ENCODE data around the gene EIF4E3.

The EIF4E3 gene

DNA sequence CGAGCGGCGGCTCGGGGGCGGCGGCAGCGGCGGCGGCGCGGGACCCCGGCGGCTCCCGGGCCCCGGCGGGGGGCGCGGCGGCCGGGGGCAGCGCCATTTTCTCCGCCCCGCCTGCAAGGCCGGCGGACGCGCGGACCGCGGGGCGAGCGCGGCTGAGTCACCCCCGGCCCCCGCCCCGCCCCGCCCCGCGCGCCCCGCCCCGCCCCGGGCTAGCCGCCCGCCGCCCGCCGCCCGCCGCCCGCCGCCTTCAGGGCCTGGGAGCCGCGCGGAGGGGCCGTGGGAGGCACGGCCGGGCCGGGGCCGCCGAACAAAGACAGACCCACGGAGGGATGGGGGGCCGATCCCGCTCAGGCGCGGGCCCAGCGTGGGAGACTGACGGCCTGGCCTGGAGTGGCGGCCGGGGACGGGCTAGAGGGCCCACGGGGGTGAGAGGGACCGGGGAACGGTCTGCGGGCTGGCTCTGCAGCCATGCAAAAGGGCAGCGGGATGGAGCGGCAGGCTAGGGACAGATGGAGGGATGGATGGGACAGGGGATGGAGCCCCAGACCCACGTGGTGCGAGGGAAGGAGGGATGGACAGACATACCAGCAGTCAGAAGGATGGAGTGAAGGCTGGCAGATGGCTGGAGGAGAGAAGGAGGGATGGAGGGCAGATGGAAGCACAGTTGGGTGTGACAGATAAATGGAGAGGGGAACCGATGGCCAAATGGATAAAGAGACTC is at the start of gene EIF4E3:
Gene EIF4E3 (minus strand): TSS at position 132 of the 721 bp plus-strand sequence. CDS start 35 bp downstream, at position 97.
- DNase-seq = peak; percentile 66 to 67

DNA sequence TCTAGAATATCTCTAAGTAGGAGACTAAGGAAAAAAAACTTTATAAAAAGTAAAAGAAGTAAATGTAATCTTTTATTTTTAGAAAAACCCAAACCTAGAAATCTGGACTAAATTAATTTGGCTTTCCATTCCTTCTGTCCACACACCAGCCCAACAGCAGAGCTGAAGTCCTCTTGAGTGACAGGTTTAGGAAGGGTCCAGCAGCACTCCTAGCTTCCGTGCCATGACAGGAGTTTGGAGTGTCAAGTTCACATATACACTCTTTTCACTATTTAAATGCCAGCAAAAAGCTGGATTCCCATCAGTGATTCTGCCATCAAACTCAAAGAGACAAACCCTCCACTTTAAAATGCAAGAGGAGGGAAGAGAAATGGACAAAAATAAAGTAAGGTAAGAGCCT is 46.7 kb upstream of the EIF4E3 start:
- no peak for DNase-seq

DNA sequence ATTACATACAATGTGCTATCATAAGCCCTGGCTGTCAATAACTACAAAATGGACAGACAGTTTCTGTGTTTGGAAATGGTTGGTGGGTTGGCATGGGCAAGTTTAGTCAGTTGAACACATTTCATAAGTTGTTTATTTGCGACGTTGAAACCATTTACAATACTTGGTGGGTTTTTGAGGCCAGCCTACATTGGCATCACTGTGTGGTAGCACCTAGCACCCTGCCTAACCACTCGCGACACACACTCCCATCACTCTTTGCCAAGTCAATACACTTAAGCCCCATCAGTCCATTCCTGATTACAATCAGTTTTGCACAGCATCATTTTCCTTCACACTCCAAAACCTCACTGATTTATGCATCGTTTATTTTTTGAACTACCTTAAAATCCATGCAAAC is 45.9 kb upstream of the EIF4E3 start:
- no peak for DNase-seq

DNA sequence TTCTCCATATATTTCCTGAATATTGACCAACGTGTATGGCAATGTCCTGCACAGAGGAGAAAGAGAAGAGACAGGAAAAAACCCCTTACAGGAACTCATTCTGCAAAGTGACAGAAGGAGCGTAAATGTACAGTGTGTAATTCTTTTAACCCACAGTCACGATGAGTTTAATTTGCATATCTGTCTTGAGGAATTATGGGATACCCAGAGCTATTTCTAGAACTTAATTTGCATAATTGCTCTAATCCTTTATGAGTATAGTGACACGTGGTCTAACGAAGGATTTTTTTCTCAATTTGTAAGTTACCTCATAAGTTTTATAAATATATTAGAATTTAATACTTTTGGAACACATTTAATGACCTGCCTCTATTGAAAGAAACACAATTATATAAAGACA is 38.2 kb upstream of the EIF4E3 start:
- peak; percentile 37 to 70 for DNase-seq

DNA sequence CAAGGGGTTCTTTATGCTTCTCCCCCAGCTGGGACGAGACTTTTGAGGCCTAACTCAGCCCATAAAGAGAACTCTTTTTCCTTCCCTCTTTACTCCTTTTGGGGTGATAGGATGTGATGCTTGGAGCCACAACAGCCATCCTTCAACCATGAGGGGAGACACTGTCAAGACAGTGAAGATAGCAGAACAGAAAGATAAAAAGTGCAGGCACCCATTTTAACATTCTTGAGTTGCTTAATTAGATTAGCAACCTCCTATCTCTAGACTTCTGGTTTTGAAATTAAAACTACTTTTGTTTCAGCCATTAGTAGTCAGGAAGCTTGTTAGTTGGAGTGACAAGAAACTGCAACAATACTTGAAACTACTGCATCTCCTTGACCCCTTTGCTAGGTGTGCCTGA is 34.9 kb upstream of the EIF4E3 start:
- no peak for DNase-seq

DNA sequence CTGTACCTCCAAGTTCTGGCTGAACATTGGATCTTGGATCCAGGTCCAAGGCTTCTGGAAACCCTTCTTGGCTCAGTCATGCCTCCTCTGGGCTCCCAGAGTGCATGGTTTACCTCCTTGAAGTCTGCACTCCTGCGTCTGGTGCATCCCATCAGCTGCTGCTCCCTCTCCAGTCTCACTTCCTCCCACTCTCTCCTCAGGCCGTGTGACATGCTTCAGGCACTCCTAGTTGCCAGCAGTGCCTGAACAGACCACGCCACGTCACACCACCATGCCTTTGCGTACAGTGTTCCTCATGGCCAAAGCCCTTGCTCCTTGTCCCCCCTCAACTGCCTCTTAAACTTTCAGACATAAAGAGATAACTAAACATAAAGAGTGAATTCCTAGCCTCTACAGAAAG is 34.2 kb upstream of the EIF4E3 start:
- DNase-seq = no peak

DNA sequence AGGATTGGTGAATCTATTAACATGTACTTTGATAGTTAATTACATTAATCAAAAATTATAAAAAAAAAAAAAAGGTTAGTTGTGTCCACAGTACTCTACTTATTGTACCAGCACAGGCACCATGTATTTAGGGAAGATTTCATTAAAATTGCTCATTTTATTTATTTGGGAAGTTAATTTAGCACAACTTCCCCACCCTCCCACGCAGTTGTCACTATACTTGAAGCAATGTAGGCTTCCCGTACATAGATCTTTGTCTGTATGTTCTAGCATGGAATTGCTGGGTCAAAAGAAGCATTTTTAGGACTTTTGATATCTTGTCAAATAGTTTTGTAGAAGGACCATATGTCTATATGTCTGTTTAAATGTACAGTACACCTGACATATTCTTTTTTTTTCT is 32.9 kb upstream of the EIF4E3 start:
- DNase-seq = no peak

DNA sequence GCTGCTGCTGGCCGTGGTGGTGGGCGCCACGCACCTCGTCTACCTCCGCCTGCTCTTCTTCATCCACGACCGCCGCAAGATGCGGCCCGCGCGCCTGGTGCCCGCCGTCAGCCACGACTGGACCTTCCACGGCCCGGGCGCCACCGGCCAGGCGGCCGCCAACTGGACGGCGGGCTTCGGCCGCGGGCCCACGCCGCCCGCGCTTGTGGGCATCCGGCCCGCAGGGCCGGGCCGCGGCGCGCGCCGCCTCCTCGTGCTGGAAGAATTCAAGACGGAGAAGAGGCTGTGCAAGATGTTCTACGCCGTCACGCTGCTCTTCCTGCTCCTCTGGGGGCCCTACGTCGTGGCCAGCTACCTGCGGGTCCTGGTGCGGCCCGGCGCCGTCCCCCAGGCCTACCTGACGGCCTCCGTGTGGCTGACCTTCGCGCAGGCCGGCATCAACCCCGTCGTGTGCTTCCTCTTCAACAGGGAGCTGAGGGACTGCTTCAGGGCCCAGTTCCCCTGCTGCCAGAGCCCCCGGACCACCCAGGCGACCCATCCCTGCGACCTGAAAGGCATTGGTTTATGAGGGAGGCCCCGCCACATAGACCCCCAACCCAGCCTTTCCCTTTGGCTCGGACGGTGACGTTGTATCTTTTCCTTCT is 29.5 kb upstream of the EIF4E3 start:
- DNase-seq = peak in 1 of 2 experiments; percentile 31

DNA sequence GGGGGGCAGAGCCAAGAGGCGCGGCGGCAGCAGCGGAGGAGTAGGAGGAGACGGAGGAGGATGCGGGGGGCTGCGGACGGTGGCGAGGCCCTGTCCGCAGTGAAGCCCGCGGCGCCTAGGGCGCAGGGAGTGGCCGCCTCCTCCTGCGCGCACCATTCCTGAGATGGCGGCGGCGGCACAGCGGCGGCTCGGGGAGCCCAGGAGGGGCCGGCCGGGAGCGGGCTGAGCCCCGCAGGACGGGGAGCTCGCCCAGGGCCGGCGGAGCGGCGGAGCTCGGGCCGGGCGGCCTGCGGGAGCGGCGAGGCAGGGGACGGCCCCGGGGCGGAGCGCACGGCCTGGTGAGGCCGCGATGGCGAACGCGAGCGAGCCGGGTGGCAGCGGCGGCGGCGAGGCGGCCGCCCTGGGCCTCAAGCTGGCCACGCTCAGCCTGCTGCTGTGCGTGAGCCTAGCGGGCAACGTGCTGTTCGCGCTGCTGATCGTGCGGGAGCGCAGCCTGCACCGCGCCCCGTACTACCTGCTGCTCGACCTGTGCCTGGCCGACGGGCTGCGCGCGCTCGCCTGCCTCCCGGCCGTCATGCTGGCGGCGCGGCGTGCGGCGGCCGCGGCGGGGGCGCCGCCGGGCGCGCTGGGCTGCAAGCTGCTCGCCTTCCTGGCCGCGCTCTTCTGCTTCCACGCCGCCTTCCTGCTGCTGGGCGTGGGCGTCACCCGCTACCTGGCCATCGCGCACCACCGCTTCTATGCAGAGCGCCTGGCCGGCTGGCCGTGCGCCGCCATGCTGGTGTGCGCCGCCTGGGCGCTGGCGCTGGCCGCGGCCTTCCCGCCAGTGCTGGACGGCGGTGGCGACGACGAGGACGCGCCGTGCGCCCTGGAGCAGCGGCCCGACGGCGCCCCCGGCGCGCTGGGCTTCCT is 28.8 kb upstream of the EIF4E3 start, which contains the start of gene GPR27:
Gene GPR27 (plus strand): TSS at position 155 of the 909 bp plus-strand sequence. CDS start 195 bp downstream, at position 350.
- peak in 1 of 2 experiments; percentile 22 for DNase-seq

DNA sequence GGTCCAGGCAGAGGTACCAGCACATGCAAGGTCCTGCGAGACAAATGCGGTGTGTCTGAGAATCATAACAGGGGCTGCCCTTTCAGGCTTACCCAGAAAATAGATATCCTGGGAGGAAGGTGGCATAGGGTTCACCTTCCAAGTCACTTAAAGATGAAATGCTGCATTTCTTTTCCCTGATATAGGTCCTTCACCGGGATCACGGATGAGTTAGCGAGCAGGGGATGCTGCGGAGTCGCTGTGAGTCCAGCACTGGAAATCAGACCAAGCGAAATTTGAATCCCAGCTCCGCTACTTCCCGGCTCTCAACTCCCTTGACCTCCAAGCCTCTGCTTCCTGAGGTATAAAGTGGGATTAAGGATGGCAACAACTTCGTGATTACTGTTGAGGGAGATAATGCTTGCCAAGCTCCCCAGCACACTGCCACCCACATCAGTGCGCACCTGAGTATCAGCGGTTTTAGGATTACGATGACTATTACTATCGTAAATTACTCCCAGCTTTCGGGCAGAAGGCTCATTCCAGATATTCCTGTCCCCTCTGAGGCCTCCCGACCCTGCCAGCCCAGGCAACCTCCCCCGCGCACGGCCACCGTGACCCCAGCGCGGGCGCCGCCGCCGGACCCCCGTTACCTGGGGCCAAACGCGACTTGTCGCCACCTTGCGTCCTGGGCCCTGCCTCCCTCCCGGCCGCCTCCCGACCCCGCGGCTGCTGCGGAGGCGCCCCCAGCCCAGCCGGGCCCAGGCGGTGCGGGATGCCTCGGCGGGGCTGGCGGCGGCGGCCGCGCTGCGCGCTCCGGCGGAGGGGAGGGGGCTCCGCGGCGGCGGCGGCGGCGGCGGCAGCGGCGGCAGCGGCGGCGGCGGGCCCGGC is 27.9 kb upstream of the EIF4E3 start:
- peak in 1 of 2 experiments; percentile 34 for DNase-seq

DNA sequence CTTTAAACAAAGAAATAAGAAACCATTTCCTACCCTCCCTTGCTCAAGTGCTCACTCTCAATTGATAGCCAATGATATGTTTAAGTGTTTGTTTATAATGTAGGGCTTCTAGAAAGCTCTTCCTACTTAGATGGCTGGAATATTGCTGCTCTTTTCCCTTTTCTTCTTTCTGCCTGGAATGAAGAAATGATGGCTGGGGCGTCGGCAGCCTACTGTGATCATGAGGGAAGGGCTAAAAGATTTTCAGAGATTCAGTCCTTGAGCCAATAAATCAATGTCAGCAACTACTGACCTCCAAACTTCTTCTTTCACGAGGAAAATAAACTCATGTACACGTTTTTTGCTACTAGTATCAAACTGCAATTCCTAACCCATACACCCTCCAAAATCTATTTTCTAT is 26.4 kb upstream of the EIF4E3 start:
- no peak for DNase-seq

DNA sequence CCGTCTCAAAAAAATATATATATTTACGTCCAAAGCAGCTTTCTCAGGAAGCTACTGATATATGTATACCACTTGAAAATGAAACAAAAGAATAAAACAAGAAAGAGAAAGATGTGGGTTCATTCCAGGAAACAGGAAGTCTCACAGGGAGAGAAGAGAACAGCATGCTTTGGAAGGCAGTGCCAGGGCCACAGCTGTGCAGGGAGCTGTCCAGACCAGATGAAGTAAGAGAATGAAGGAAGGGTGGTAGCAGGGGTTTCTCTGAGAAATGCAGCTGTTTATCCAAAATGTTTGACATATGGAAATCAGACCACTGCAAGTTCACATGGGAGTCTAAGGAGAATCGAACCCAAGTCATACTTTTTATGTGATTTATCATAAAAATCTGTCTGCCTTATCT is 19.5 kb upstream of the EIF4E3 start:
- DNase-seq = no peak

DNA sequence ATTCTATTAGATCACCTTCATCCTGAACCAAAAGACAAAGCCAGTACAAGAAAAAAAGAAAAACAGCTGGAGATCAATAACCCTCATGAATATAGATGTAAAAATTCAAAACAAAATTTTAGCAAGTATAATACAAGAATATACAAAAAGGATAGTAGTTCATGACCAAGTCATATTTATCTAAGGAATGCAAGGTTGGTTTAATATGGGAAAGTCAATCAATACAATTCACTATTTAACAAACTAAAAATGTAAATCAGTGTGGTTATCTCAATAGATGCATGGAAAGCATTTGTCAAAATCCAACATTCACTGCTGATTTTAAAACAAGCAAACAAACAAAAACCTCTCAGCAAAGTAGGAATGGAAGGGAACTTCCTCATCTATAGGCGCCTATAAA is 17.4 kb upstream of the EIF4E3 start:
- DNase-seq = no peak

DNA sequence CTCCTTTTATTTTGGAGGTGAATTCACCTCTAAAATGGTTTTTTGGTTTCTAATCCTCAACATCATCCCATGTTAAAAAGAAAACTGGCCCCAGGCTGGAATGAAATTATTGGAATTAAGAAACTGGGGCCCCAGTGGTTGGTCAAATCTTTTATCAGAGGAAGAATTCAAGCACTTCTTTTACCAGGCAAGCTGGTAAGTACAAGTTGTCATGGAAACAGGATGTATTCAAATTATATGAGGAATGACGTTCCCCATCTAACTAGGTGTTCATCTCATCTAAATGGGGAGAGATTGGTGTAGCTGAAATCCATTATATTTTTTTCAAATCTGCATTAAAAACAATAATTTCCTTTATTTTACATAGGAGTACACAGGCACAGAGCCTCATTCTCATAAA is 9.7 kb upstream of the EIF4E3 start:
- DNase-seq = no peak

DNA sequence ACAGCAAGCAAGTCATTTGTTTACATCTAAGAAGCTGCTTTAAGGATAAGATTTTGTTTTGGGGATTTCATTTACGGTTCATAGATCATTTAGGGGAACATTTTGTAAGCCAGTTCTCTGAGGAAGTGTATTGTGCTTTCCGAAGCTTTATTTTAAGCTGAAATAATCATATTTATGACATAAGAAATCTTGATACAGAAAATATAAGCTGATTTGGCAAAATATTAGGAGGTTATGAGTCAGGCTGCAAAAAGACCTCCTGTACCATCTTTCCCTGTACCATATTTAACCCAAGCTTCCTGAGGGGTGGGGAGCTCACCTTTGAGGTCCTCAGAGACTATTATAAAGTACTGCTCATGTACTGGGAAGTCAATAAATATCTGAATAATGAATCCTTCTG is 8.1 kb upstream of the EIF4E3 start:
- no peak for DNase-seq

DNA sequence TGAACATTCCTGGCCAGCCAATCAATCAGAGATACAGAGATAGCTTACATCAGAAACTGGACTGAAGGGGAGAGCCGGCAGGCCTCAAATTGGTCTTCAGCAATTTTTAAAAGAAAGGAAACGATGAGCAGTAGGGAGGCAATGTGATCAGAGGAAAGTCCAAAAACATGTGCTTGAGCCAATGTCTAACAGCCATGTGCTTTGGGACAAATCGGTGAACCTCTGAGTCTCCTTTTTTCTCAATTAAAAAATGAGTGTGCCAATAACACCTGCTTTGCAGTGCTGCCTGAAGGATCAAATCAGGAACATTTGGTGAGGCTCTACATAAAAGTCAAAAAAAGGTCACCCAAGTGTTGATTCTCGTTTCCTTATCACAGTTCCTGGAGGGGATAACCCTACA is 7.4 kb upstream of the EIF4E3 start:
- DNase-seq = no peak

DNA sequence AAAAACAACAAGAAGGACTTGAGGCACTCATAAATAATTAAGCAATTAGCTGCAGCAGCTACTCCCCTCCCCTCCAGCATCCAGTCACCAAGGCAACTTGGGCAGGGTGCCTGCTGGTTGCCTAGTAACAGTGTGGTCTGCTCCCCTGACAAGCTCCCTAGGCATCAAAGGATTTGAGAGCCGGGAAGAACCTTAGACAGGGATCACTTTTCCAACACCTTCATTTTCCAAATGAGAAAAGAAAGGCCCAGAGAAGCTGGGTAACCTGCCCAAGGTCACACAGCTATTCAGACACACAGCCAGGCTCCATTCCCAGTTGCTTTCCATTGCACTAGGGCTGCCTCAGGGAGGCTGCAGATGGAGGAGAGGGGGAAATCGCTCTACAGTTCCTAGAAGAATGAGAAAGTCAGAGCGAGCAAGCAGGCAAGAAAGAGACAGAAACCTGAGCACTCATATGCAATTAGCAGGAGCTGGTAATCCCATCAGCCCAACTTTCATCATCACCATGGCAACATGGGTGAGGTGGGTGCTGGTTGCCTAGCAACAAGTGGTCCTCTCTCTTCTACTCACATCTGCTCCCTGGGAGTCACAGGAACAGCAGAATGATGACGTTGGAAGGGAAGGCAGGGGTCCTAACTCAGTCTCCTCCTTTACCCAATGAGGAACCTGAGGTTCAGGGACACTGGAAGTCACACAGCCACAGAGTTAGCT is 3.6 kb upstream of the EIF4E3 start:
- DNase-seq = peak; percentile 96 to 98

DNA sequence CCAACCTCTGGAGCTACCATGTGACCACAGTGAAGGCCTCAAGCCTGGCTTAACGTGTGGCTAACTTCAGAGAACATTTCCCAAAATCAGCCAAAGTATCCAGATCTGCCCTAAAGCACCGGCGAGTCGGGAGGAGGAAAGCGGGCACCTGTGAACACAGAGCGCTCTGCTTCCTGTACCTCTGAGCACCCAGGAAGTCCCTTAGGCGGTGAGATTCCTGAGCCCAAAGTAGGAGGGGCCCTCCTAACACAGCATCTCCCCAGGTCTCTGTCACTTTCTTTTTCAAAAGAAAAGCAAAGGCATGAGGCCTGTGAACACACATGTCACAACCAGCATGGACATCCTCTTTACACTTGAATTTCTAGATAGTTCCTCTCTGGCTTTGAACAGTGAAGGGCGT is 944 bp upstream of the EIF4E3 start:
- DNase-seq = no peak

DNA sequence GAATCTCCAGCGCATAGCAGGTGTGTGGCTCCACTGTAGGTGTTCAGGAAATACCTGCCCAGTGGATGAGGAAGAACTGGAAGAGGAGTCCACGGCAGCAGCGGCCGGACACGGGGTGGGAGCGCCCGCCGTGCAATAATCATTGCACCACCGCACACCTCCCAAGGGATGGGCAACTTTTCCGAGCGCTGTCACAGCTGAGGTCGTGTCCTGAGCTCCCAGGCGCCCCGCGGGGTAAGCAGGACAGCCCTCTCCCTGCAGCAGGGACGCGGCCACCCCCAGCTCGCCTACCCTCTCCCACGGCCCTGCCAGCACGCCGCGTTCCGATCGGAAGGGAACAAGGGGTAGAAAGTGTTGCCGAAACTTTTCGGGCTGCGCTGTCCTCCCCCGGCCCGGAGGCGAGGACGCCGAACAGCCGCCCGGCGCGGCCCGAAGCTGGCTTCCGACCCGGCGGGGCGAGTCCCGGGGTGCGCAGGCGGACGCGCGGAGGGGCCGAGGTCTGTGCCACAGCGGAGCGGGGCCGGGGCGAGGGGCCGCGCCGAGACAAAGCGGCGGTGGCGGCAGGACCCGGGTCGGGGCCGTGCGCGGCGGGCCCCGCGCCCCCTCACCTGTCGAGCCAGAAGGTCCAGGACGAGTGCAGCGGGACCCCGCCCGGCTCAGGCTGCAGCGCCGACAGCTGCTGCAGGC is 475 bp downstream of the EIF4E3 start:
- peak in 1 of 2 experiments; percentile 29 for DNase-seq

DNA sequence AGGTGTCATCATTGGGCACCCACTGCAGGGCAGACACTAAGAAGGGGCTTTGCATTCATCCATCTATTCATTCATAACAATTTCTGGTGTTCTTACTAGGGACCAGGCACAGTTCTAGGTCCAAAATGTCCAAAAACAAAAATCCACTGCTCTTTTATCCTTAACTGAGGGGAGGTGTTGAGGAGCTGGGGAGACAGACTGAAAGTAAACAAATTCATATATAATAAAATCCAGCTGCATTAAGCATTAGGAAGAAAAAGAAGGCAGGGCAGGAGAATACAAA is 1.1 kb downstream of the EIF4E3 start:
- DNase-seq = no peak

DNA sequence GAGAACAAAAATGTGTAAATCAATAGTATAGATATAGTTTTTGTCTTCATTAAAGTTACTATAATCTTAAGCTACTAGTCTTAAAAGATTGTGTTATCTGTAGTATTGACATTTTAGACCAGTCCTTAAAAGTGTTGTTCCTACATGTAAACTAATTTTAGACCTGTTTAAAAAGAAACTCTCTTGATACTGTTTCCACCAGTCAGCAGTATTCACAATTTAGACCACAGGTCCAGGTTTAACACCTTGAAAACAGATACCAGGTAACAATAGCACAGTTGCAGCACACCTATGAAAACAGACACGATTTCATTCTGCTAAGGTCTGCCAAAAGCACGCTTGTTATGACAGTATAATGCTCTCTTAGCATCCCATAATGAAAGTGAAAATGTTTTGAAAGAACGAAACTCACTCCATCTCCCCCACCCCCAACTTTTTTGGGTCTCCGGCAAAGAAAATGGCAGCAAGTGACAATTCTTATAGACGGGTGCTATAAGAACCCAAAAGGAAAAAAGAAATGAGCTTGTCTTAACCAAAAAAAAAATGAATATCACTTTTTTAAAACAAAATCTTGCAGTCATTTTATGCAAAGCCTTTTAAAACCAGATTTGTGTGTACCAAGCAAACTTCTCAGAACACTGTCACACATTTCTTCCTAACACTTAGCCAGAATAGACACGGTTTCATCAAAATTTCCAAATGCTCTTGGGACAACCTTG is 1.6 kb downstream of the EIF4E3 start:
- no peak for DNase-seq
